GM12892 (cell line): ENCODE data around the gene APOB.

ENCODE experiments used
- POLR2AphosphoS5 ChIP-seq: IDR thresholded peaks from 2 replicates; pipeline ENCODE4 v1.6.1; 2011; ENCODE audit warnings: low read depth, low read length, control low read depth
- TAF1 ChIP-seq: IDR thresholded peaks from 2 replicates; pipeline ENCODE4 v1.6.1; 2011; ENCODE audit warnings: low read depth, mild to moderate bottlenecking, control low read depth, low read length, borderline replicate concordance

DNA sequence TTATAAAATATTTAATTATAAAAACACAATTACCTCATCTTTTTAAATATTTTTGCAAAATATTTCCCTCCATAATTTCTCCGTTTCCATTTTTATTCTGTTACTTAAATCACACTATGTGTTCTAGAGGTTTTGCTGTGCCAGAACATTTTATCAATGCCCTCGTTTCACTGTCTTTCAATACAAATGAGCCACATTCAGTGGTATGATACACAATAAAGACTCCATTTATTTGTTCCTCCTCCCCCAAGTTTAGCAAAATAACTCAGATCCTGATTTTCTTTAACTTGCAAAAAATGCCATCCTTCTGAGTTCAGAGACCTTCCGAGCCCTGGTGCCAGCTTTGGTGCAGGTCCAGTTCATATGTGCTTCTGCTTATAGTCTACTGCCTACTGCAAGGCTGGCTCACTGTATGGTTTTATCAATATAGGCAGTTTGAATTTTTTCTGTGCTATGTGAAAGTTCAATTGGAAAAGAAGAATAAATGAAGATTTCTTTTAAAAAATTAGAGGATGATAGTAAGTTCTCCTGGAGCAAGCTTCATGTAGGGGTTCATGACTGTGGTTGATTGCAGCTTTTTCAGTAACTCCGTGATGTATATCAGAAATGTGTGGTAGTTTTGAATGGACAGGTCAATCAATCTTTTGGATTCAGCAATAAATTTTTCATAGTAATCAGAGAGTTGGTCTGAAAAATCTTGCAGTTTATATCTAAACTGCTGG, 42.5 kb downstream of the APOB start:
- TF ChIP-seq POLR2AphosphoS5: no peak
- no peak for TF ChIP-seq TAF1
